Activated T-helper 17 cell treated with anti-CD3 and anti-CD28 coated beads, Interleukin-2, amount 50 U/mL, for 72 hours (primary cell): ENCODE measurements around the gene FIGNL1. TPM values are rescaled to one million over a fixed set of nuclear protein-coding genes. Genes with fewer than 3 reads are reported as not detected.
A peak's percentile ranks its signal among the peaks of the same experiment; 100 is the strongest.
"Not testable (repeated sequence)": the region's sequence is repeated elsewhere in the genome, so short reads cannot be mapped to it uniquely, and the experiment has no call there.

Experiments used
- ATAC-seq: fragments of 150-1000 bp; cut with Tn5 transposase; replicated peaks from 2 replicates; pipeline ENCODE4 v1.10.0; 2021; ENCODE audit warnings: mild to moderate bottlenecking, moderate library complexity
- H3K27ac Mint-ChIP-seq: one replicate; pipeline ENCODE4 v1.8.0; 2022; ENCODE audit warnings: mixed read lengths
- H3K27me3 Mint-ChIP-seq: one replicate; pipeline ENCODE4 v1.8.0; 2022; ENCODE audit warnings: mixed read lengths
- H3K36me3 Mint-ChIP-seq: one replicate; pipeline ENCODE4 v1.8.0; 2022; ENCODE audit warnings: low read depth, mild to moderate bottlenecking, mixed read lengths
- H3K4me1 Mint-ChIP-seq: one replicate; pipeline ENCODE4 v1.8.0; 2022; ENCODE audit warnings: mixed read lengths
- H3K4me3 Mint-ChIP-seq: one replicate; pipeline ENCODE4 v1.8.0; 2022; ENCODE audit warnings: mild to moderate bottlenecking, mixed read lengths
- H3K9me3 Mint-ChIP-seq: one replicate; pipeline ENCODE4 v1.8.0; 2022; ENCODE audit warnings: mixed read lengths
- total RNA-seq, 2 donors: library from RNA; stranded (reverse); gene quantifications; one replicate each; pipeline ENCODE4 v1.2.3, GENCODE V29; 2022

FIGNL1 gene
- total RNA-seq, 2 donors from 2014 or later: 51.9 to 62.5 TPM

DNA sequence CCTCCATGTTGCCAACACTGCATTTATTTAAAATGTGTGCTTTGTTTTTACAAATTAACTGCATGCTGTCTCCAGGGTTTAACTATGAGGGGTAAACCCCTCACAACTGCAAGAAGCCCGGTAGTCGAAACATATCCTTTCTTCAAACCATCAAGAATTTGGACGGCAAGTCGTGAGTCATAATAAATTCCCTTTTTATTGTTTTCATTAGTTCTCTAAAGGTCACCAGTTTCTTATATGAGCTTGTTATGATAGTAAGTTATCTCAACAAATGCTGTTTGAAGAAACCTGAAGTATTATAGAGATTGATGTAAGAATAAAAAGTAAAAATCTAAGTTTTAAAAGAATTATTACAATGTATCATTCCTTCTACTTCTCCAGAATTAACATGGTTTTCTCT, 12.2 kb upstream of the FIGNL1 start:
- Mint-ChIP-seq H3K36me3 (no peaks in the 10 kb centered on the region), H3K4me3 (no peak overlapping the region), H3K9me3 (no peaks in the 10 kb centered on the region), H3K4me1 (peaks cover 2% of the 10 kb centered on the region), H3K27me3 (peaks cover 3% of the 10 kb centered on the region), H3K27ac (no peak overlapping the region)
- peak; percentile 19 for ATAC-seq

DNA sequence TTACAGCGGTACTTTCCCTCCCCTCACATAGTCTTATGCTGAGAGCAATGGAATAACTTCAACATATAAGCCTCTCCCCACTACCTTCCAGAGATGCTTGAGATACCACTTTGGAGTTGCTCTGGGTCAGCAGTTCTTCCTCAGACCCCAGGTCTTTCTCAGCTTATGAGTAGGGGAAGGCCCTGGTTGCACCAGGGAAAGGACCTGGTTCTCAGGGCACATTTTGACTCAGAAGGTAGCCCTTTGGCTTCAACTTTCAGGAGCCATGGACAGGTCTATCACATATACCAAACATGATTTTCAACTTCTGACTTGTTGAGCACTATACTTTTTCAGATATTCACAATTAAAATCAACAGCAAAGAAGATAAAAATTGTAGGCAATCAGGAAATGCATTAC, 11.5 kb upstream of the FIGNL1 start:
- H3K36me3 Mint-ChIP-seq: no peaks in the 10 kb centered on the region
- peaks cover 3% of the 10 kb centered on the region for H3K27me3 Mint-ChIP-seq
- no peaks in the 10 kb centered on the region for H3K9me3 Mint-ChIP-seq
- H3K4me3 Mint-ChIP-seq: no peak overlapping the region
- peak; percentile 24 for ATAC-seq
- no peak overlapping the region for H3K27ac Mint-ChIP-seq
- no peaks in the 10 kb centered on the region for H3K4me1 Mint-ChIP-seq

DNA sequence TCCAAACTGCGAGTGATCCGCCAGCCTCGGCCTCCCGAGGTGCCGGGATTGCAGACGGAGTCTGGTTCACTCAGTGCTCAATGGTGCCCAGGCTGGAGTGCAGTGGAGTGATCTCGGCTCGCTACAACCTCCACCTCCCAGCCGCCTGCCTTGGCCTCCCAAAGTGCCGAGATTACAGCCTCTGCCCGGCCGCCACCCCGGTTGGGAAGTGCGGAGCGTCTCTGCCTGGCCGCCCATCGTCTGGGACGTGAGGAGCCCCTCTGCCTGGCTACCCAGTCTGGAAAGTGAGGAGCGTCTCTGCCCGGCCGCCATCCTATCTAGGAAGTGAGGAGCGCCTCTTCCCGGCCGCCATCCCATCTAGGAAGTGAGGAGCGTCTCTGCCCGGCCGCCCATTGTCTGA, 9.0 kb upstream of the FIGNL1 start:
- not testable (repeated sequence) for H3K9me3 Mint-ChIP-seq, H3K4me1 Mint-ChIP-seq, H3K27me3 Mint-ChIP-seq, ATAC-seq, H3K4me3 Mint-ChIP-seq, H3K36me3 Mint-ChIP-seq, H3K27ac Mint-ChIP-seq

DNA sequence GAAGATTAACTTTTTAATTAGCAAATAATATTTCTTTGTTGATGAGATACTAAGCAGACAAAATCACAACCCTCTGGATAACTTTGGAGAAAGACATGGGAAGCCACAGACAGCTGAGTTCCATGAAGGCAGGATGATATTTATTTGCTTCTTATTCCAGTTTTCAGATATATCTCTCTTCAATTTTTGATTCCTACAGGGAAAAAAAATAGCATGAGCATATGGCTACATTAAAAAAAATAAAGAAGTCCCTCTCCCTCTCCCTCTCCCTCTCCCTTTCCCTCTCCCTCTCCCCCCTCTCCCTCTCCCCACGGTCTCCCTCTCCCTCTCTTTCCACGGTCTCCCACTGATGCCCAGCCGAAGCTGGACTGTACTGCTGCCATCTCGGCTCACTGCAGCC, 8.5 kb upstream of the FIGNL1 start:
- ATAC-seq, H3K27me3 Mint-ChIP-seq, H3K9me3 Mint-ChIP-seq, H3K36me3 Mint-ChIP-seq, H3K4me1 Mint-ChIP-seq, H3K27ac Mint-ChIP-seq, H3K4me3 Mint-ChIP-seq: not testable (repeated sequence)

DNA sequence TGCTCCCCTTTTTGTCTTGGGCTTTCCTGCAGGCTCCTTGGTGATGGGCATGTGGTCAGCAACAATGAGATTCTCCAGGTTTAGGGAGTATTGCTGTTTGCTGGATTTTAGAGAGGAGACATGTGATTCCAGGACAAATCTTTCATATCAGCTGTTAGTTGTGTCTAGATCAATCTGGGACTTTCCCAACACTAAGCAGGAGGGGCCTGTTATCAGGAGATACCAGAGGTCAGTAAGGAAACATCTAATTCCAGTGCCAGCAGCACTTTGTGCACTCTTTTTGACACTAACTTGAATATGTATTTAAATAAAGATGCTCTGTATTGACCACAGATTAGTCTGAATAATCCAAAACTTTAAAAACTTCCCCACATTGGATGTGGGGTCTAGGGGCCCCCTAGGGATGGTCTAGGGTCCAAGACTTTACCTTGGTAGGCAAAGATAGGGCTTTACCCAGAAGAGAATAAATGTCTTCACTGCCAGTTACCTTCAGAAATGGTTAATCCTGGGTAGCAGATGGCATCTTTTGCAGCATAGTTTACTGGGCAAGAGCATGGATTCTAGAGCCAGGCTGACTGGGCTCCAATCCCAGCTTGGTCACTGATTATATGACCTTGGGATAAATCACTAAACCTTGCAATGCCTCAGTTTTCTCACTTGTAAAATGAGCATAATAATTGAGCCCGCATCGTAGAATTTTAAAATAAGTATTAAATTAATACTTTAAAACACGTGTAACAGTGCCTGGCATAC, 6.4 kb upstream of the FIGNL1 start:
- H3K9me3 Mint-ChIP-seq: no peaks in the 10 kb centered on the region
- no peaks in the 10 kb centered on the region for H3K27me3 Mint-ChIP-seq
- ATAC-seq: no peak
- no peak overlapping the region for H3K27ac Mint-ChIP-seq
- no peaks in the 10 kb centered on the region for H3K4me1 Mint-ChIP-seq
- no peak overlapping the region for H3K4me3 Mint-ChIP-seq
- no peaks in the 10 kb centered on the region for H3K36me3 Mint-ChIP-seq

DNA sequence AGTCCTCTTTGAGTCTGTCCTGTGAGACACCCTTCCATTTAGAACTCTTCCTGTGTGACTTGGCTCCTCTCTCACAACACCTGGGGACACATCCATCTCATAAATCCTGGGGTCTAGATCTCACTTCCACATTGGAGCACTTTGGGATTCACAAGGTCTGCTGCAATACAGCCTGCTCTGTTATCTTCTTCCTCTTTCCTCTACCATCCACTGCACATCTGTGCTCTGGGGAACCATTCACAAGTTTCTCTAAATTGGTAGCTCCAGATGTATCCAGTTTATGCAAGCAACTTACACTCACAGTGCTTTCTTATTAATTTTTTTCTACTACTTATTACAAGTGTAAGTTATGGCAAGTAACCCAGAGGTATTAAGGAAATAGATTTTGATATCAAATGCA, 5.5 kb upstream of the FIGNL1 start:
- no peak for ATAC-seq
- H3K9me3 Mint-ChIP-seq: no peaks in the 10 kb centered on the region

DNA sequence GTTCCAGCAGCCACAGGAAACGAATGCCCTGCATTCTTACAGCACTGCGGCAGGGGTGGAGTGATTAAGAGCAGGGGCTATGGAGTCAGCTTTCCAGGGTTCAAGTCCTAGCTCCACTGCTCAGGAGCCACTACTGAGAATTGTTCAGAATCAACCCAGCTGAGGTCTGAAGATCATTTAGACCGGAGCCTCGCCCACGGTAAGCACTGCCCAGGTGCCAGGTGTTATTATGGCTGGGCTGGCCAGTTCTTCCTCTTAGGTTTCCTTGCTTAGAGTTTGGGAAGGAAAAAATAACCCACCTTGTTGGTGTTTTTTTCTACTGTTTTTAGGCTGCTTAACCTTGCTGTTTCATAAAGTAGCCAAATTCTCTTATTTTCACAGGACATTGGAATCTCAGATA, 4.8 kb upstream of the FIGNL1 start:
- no peaks in the 10 kb centered on the region for H3K27me3 Mint-ChIP-seq
- ATAC-seq: no peak
- H3K4me1 Mint-ChIP-seq: no peaks in the 10 kb centered on the region
- H3K27ac Mint-ChIP-seq: no peak overlapping the region
- H3K36me3 Mint-ChIP-seq: peaks cover 7% of the 10 kb centered on the region
- no peaks in the 10 kb centered on the region for H3K9me3 Mint-ChIP-seq
- H3K4me3 Mint-ChIP-seq: no peak overlapping the region

More for the DNA sequence above, 5.5 kb upstream of the FIGNL1 start:
- H3K4me3 Mint-ChIP-seq: no peak overlapping the region
- H3K27ac Mint-ChIP-seq: no peak overlapping the region
- no peaks in the 10 kb centered on the region for H3K27me3 Mint-ChIP-seq
- no peaks in the 10 kb centered on the region for H3K4me1 Mint-ChIP-seq
- H3K36me3 Mint-ChIP-seq: no peaks in the 10 kb centered on the region

DNA sequence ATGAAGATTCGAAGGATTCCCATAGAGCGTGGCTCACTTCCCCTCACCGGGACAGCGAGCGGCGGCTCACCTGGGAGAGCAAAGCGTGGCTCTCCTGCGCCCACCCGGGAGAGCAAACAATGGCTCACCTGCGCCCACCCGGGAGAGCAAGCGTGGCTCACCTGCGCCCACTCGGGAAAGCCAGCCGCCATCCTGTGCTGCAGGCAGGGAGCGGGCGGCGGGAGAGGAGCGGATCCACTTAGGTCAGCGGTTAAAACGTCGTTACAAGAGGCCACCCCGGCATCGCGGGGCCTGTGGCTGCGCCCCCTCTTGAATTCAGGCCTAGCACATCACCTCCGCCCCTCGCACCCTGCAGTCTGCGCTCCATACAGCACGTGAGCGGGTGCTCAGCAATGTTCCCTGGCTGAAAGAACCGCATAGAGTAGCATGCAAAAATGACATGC, 461 bp upstream of the FIGNL1 start:
- Mint-ChIP-seq H3K27me3 (no peaks in the 10 kb centered on the region), H3K27ac (peak overlapping the region; percentile 85), H3K36me3 (peaks cover 42% of the 10 kb centered on the region), H3K9me3 (no peaks in the 10 kb centered on the region), H3K4me1 (peaks cover 23% of the 10 kb centered on the region), H3K4me3 (peak overlapping the region; percentile 82)
- ATAC-seq: peak; percentile 2

DNA sequence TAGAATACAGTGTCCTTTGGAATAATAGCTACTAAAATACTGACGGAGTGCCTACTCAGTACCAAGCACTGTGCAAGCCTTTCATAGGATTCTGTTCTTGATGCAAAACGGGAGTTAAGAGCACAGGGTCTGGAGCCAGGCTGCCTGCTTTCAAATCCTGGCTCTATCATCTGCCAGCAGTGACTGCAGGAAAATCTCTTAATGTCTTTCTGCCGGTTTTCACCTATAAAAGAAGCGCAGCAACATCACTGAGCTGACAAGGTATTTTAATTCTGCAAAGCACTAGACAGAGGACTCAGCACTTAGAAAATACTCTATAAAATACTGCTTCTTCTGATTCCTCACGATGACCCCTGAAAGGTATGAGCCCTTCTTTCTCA, 659 bp downstream of the FIGNL1 start:
- Mint-ChIP-seq H3K27ac (peak overlapping the region; percentile 85), H3K27me3 (no peaks in the 10 kb centered on the region), H3K9me3 (no peaks in the 10 kb centered on the region), H3K36me3 (peaks cover 53% of the 10 kb centered on the region), H3K4me1 (peaks cover 25% of the 10 kb centered on the region), H3K4me3 (peak overlapping the region; percentile 82)
- no peak for ATAC-seq

DNA sequence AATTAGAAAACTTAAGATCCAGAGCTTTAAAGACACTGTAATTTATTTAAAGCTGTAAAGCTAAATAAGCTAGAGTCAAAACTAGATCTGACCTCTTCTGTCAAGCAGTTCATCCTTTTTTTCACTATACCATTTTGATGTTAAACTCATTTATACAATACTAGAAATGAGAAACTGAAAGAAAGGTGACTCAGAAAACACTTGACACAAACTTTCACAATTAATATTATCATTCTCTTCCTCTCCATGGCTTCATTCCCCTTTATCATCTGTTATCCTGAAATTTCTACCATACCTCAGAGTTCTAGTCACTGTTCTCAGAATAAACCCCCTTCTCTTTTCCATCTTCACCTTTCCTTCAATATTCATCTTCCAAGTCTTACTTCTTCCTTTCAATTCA, 1.3 kb downstream of the FIGNL1 start:
- ATAC-seq: peak; percentile 41
- peak overlapping the region; percentile 82 for H3K4me3 Mint-ChIP-seq

DNA sequence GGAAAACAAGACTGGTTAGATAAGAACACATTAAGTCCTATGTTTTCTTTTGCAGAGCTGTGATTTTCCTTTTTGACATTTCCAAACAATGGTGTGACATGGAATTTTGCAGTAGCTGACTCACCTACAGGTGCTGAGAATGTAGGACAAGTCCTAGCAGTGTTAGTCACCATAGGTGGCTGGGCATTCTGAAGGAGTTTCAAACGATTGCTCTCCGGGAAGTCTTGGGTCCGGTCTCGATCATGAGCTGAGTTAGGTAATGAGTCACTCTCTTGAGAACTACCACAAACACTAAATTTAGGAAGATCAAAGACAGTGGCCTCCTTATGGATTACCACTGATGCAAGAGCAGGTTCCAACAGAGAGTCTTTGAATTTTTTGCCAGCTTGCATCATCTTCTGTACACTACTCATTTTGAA, 3.6 kb downstream of the FIGNL1 start:
- Mint-ChIP-seq H3K27me3 (no peaks in the 10 kb centered on the region), H3K4me3 (peak overlapping the region; percentile 50), H3K9me3 (no peaks in the 10 kb centered on the region), H3K4me1 (peaks cover 38% of the 10 kb centered on the region), H3K27ac (peak overlapping the region; percentile 21), H3K36me3 (peaks cover 82% of the 10 kb centered on the region)
- peak; percentile 57 for ATAC-seq

More for the DNA sequence above, 1.3 kb downstream of the FIGNL1 start:
- H3K27ac Mint-ChIP-seq: peak overlapping the region; percentile 85
- peaks cover 27% of the 10 kb centered on the region for H3K4me1 Mint-ChIP-seq
- no peaks in the 10 kb centered on the region for H3K9me3 Mint-ChIP-seq
- H3K36me3 Mint-ChIP-seq: peaks cover 60% of the 10 kb centered on the region
- no peaks in the 10 kb centered on the region for H3K27me3 Mint-ChIP-seq

DNA sequence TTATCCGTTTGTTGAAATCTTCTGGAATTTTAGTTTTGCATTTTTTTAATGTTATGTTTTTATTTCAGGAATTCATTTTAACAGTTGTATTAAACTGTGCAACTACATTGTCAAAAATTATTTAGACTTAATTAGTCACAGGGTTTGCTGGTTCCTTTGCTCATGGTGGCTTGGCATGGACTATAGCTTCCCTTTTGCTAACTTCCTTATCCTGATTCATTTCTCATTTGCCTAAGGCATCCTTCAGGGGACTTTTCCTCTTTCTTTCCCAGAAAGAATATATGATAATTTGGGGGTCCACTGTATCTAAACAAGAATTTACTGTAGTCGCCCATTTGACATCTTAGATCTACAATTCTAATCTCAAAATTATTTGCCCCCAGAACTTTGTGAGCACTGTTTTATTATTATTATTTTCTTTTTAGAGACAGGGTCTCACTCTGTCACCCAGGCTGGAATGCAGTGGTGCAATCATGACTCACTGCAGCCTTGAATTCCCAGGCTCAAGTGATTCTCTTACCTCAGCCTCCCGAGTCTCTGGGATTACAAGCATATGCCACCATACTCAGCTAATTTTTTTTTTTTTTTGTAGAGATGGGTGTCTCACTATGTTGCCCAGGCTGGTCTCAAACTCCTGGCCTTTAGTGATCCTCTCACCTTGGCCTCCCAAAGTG, 13.9 kb downstream of the FIGNL1 start:
- H3K36me3 Mint-ChIP-seq: peaks cover 43% of the 10 kb centered on the region
- no peaks in the 10 kb centered on the region for H3K27me3 Mint-ChIP-seq
- ATAC-seq: no peak
- H3K9me3 Mint-ChIP-seq: no peaks in the 10 kb centered on the region
- H3K27ac Mint-ChIP-seq: no peak overlapping the region
- no peaks in the 10 kb centered on the region for H3K4me1 Mint-ChIP-seq
- H3K4me3 Mint-ChIP-seq: no peak overlapping the region

DNA sequence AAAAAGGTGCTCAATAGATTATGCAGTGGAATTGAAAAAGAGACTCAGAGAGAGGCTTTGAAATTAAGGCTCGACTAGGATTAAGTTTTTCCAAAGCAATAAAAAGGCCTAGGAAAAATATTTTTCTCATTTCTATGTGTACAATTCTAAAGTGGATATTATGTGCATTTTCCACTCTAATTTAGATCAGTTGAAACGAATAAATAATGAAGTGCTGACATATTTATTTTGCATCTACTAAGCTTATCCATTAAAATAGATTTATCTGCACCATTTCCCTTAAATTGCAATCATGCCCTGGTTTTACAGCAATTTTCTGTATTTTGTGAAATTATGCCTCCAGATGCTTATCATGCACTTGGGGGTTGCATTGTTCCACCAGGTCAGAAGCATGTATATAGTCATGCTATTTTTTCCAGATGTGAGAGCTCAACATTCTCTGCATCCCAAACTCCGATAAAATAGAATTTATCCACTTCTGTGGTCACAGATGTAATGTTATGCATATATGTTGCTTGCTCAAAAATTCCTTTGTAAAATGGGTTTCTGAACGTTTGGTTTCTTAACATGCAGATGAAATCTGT, 18.3 kb downstream of the FIGNL1 start:
- no peak overlapping the region for H3K27ac Mint-ChIP-seq

DNA sequence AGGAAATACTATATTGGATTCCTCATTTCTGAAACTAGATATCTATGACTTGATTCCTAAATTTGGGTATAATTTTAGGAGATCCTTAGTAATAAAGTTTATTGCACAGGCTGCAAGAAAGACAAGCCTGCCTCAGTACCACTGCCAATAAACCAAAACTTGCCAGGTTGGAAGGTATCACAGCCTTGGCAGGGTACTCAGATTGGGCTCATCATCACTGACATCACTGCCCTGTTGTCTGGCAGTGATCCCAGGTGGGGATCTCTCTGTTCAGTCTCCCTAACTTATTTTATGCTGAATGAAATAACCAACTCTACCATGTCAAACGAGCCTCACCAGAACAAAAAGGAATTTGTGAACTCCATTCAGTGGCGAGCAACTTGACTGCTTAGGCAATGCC, 18.8 kb downstream of the FIGNL1 start:
- no peaks in the 10 kb centered on the region for H3K4me1 Mint-ChIP-seq
- H3K9me3 Mint-ChIP-seq: no peaks in the 10 kb centered on the region
- H3K4me3 Mint-ChIP-seq: no peak overlapping the region
- H3K36me3 Mint-ChIP-seq: no peaks in the 10 kb centered on the region
- no peak for ATAC-seq
- no peaks in the 10 kb centered on the region for H3K27me3 Mint-ChIP-seq
- no peak overlapping the region for H3K27ac Mint-ChIP-seq

More for the DNA sequence above, 18.3 kb downstream of the FIGNL1 start:
- no peaks in the 10 kb centered on the region for H3K9me3 Mint-ChIP-seq
- peaks cover 2% of the 10 kb centered on the region for H3K36me3 Mint-ChIP-seq
- ATAC-seq: no peak
- no peak overlapping the region for H3K4me3 Mint-ChIP-seq
- no peaks in the 10 kb centered on the region for H3K27me3 Mint-ChIP-seq
- H3K4me1 Mint-ChIP-seq: no peaks in the 10 kb centered on the region

DNA sequence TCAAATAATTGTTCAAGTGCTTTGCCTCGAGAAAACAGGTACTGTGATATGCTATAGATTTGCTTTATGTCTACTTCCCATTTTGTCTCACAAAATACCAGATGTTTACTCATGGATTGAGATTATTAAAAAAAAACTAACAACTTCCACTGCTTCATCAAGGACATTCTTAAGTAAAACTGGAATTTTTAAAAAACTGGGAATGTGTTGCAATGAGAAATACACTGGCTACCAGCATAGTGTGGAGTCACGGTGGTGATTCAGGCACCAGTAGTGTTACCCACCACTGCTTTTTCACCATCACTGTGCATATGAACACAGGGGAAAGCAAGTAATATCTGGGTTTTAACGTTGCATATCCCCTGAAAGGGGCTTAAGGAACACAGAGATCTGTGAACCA, 21.2 kb downstream of the FIGNL1 start:
- no peaks in the 10 kb centered on the region for H3K27me3 Mint-ChIP-seq
- no peak for ATAC-seq
- no peaks in the 10 kb centered on the region for H3K36me3 Mint-ChIP-seq

More for the DNA sequence above, 21.2 kb downstream of the FIGNL1 start:
- H3K9me3 Mint-ChIP-seq: no peaks in the 10 kb centered on the region
- H3K27ac Mint-ChIP-seq: no peak overlapping the region
- H3K4me3 Mint-ChIP-seq: no peak overlapping the region
- H3K4me1 Mint-ChIP-seq: no peaks in the 10 kb centered on the region
